GM18505 (cell line): ENCODE measurements around the gene NUDT21.

ENCODE experiments used
- ATAC-seq: cut with Tn5 transposase; IDR thresholded peaks from one replicate; pipeline ENCODE4 v1.9.1; 2021; ENCODE audit not compliant: unreplicated experiment
- POLR2A ChIP-seq: IDR thresholded peaks from 4 replicates; pipeline ENCODE4 v1.6.1; 2011; ENCODE audit warnings: borderline replicate concordance; ENCODE audit not compliant: insufficient read depth, insufficient read length; ENCODE audit errors: extremely low read depth

The NUDT21 gene

DNA sequence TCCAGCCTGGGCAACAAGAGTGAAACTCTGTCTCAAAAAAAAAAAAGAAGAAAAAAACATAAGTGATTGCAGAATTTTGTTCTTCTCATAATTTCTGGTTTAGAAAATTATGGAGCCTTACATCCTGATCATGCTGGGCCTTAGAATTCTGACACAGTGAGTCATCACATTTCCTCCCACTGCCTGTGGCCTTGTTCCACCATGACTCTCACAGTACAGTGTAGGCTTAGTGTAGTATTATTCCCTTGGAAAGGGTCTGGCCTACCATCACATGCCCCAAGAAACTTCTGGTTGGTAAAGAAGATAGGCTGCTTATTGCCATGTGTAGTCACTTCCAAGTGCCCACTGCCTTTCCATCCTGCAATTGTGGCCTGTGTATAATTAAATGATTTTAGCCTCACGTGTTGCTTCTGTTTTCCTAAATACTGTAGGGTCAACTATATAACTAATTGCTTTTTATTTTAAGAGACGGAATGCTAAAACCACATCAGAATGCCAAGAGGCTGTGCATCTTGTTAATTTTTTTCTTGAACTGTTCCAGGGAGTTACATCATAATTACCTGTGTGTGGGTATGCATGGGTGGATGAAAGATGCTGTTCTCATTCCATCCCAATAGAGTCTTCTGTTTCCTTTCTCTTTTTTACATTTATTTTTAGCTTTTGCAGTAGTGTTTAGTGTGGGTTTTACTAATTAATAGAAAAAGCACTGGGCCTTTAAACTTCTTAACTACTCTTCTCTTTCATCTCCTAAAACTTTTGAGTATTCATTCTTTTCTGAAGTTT lies 26.2 kb upstream of the NUDT21 start:
- TF ChIP-seq POLR2A, result no peak
- no peak for ATAC-seq

DNA sequence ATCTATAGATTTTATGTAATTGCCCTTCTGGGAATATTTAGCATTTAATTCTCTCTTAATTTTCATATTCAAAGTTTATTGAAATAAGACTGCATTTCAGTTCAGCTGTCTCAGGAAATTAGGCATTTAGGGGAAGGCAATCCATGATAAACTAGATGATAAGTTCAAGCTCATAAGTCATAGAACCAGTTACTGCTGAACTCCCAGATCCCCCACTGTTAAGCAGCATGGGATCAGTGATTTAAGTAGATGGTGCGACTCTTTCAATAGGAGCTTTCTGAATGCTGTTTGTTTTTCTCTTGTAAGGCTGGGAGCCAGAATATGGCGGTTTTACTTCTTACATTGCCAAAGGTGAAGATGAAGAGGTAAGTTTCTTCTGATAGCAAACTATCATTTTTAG lies 24.1 kb upstream of the NUDT21 start:
- ATAC-seq, result no peak
- TF ChIP-seq POLR2A, result no peak

DNA sequence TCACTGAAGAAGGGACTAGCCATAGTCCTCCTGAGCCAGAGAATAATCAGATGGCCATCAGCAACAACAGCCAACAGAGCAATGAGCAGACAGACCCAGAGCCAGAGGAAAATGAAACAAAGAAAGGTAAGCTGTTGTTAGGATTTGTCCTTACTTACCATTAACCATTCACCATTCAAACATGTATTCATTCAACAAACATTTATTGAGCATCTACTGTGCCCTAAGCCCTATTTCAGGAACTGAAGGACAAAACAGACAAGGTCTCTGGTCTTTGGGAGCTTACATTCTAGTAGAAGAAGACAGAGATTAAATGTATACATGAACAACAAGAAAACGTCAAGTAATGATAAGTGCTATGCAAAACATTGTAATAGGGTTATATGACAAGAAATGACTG lies 19.5 kb upstream of the NUDT21 start:
- ATAC-seq, result no peak
- no peak for TF ChIP-seq POLR2A

DNA sequence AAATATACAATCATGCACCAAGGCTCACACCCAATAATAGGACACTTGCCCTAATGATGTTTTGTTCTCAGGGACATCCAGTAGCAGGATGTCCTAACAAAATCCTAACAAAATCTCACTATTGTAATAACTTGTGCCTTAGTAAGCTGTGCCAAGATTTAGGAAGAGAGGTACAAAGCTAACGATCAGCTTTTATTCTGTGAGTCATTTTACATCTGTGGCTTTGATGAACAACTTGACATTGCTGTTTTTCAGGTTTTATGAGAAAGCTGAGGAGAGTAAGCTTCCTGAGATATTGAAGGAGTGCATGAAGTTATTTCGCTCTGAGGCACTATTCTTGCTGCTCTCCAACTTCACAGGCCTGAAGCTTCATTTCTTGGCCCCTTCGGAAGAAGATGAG lies 19.1 kb upstream of the NUDT21 start:
- no peak for TF ChIP-seq POLR2A
- ATAC-seq, result no peak

DNA sequence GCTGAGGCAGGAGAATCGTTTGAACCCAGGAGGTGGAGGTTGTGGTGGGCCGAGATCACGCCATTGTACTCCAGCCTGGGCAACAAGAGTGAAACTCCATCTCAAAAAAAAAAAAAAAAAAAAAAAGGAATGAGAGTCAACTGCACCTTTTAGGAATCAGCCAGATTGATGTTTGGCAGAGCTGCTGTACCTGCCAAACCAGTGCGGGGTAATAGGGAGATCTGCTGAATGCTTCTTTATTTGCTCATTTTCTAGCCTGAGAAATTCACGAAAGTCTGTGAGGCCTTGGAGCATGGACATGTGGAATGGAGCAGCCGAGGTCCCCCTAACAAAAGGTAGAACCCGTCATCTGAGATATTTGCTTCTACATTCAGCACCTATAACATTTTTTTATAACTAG lies 18.6 kb upstream of the NUDT21 start:
- no peak for TF ChIP-seq POLR2A

DNA sequence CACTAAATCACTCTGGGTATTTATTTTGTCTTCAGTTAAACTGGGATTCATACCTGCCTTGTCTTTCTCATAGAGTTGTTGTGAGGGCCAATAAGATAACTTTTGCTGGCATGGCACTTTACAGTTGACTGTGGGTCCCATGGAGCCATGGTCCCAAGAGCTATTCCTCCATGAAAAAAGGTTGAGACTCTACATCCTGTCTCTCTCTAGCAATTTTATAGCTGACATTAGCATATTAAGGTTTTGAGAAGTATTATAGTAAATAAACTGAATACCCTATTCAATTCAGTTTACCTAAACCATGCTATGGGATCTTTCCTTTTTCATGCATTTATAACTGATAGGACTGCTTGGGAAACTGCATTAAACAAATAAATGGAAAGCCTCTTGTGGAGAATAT lies 17.7 kb upstream of the NUDT21 start:
- ATAC-seq, result no peak
- no peak for TF ChIP-seq POLR2A

More for the DNA sequence above, 18.6 kb upstream of the NUDT21 start:
- ATAC-seq, result no peak

DNA sequence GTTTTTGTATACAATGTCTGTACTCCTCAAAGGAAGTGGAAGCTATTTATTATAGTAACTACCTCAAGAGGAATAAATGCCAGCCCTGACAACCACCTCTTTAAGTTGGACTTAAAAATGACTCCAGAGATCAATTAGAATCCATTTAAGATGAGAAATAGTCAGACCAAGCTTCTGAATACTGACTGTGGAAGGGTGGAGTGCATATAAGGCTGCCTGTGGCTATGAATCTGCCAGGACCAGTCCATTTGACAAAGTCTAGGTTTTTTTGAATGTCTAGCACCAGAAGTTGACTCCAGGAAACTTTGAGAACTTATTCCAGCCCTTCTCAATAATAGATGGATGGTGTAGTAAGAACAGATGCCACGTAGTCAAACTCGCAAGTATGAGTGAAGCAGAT lies 15.2 kb upstream of the NUDT21 start:
- TF ChIP-seq POLR2A, result no peak
- no peak for ATAC-seq

DNA sequence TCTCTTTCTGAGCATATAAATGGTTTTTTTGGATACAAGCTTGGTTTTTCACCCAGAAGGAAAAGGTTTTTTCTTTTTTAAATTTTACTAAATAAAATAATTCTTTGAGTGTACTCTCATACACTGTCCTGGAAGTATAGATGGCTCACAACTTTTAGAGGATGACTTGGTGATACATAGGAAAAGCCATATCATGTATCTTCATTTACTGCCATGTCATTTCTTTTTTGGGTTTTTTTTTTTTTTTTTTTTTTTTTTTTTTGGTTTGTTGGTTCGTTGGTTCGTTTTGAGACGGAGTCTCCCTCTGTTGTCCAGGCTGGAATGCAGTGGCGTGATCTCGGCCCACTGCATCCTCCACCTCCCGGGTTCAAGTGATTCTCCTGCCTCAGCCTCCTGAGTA lies 12.0 kb upstream of the NUDT21 start:
- no peak for TF ChIP-seq POLR2A
- no peak for ATAC-seq

DNA sequence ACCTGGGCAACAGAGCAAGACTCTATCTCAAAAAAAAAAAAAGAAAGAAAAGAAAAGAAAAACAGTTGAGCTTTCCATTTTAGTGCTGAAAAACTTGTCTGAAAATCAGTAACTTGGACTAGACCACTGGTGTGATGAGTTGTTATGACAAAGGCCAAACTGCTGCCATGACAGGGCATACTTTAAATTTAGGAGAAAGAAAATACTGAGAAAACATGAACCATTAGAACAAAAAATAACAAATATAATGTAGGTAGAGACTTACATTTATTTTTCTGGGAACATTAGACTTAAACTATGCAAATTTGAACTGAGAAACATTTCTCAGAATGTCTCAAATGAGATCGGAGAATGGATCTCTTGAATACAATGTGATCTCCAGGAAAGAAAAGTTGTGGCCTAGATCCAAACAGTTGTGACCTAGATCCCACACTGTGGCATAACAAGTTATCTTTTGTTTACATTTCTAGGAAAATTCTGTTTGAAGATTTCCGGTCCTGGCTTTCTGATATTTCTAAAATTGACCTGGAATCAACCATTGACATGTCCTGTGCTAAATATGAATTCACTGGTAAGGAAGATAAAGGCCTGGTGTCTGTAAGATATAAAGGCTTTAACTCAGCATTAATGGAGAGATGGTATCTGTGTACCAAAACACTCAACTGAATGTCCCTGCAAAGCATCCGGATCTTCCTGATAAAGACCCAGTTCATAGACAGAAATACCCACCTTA lies 11.1 kb upstream of the NUDT21 start:
- no peak for ATAC-seq
- no peak for TF ChIP-seq POLR2A

DNA sequence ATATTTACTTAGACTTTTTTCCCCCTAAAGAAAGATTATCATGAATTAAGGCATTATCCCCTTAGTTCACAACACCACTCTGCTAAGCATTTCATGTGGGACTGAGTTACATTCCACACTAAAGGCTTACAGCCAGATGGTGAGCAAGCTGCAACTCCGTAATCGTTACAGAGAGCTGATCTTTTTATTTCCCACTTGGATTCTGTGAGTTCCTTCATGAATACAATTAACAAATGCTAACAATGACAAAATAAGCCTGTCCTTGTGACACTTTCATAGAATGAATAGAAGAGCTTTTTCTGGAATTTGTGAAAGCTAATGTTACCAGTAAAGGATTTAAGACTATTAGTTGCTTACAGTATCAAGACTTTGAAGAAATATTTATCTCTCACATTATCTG lies 9.0 kb upstream of the NUDT21 start:
- ATAC-seq, result no peak
- TF ChIP-seq POLR2A, result no peak

DNA sequence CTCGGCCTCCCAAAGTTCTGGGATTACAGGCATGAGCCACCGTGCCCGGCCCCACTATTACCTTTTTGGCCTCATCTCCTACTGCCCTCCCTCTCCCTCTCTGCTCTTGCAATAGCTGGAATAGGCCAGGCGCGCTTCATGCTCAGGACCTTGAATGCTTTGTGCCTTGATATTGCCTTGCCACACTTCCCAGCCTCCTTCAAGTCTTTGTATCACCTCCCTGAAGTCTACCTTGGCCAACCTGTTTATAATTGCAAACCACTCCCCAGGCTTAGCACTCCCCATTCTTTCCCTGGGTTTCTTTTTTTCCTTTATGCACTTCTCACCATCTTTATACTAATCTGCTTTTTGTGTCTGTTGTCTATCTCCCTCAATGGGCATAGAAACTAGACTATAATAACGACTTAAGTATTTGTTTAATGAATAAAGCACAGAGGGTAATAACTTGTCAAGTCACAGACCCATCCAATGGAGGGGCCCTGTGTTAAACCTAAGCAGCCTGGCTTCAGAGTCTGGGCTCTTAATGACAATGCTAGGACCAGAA lies 6.9 kb upstream of the NUDT21 start:
- no peak for TF ChIP-seq POLR2A
- no peak for ATAC-seq

DNA sequence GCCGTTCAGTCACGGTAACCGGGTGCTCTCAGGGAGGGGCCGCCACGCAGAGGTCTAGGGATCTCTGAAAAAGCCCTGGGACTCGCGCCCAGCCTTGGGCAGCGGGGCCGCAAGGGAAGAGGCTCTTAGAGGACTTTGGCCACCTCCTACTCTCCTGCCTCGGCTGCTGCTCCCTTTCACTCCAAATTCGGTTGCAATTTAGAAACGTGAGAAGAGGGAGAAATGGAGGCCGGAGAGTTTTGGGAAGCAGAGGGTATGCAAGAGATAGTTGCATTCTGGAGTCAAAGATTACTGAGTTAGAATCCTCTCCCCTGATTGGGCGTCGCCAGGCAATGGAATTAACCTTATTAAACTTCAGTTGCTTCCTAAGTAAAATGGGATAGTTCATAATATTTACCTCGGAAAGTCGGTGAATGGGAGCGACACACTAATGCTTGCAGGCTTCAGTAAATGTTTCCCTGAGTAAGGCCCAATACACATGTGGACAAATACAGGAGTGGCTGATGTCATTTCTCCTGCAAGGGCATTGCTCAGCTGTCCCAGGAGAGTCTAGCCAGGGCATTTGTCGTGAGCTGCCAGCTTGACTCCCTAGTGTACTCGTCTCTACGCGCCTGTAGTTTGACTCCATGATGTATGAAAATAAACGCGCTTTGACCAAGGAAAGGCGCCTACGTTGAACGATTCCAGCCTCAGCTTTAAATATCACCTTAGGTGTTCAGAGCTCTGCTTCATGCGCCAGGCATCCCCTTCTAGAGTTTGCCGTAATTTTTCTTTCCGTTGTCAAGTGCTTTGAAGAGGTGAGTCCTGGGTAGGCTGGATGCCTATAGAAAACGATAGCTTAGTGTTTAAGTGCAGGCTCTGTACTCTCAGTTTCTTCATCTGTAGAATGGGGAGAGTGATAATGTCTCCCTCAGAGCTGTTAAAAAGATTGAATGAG lies 889 bp upstream of the NUDT21 start:
- no peak for TF ChIP-seq POLR2A
- ATAC-seq, result peak; percentile 41
